Measurements from ENCODE around the gene TMEM123. TPM values are rescaled to one million over a fixed set of nuclear protein-coding genes. Genes with fewer than 3 reads are reported as not detected.

Gene TMEM123
- total RNA-seq, 1 donor from 2014 or later = 75.9 TPM

DNA sequence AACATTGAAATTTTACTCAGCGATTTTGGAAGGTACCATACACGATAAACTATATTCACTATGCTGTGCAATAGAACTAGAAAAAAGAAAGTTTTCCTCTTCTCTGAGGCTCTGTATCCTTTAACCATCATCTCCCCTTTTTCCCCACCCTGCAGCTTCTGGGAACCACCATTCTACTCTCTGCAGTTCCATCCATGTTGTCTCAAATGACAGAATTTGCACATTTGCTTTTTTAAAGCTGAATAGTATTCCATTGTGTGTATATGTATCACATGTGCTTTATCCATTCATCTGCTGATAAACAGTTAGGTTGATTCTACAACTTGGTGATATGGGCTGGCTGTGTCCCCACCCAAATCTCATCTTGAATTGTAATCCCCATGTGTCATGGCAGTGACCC, 21.2 kb downstream of the TMEM123 start:
- ATAC-seq (no peak), DNase-seq (no peak)
- intact Hi-C loops (cut with micrococcal nuclease) = no loop called here

DNA sequence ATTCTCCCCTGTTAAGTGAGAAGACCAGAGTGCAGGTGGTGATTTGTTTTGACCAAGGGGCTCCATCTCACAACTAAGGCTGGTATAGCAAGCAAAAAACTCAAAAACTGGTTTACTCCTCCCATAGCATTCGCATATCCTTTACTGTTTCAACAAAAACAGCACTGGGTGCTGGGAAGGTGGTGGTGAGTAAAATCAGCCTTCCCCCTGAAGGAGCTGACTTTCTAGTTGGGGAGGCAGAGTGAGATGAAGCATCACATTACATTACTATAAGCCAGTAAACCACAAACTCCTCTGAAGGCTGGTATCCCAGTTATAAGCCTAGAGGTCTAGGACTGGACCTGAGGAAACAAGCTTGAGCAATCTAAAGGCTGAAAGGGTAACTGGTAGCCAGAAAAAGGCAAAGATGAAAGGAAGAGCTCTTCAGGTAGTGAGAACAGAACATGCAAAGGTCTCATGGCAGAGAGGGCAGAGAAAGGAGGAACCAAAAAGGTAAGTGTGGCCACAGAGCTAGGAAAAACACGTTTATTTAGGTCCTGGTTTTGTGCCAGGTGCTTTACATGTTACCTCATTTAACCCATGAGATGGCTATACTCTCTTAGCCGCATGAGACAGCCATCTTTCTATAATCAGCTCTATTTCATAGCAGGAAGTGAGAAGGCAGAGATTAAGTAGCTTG, 22.3 kb downstream of the TMEM123 start:
- ATAC-seq = no peak
- DNase-seq = no peak
- intact Hi-C loops (cut with micrococcal nuclease) = no loop called here

DNA sequence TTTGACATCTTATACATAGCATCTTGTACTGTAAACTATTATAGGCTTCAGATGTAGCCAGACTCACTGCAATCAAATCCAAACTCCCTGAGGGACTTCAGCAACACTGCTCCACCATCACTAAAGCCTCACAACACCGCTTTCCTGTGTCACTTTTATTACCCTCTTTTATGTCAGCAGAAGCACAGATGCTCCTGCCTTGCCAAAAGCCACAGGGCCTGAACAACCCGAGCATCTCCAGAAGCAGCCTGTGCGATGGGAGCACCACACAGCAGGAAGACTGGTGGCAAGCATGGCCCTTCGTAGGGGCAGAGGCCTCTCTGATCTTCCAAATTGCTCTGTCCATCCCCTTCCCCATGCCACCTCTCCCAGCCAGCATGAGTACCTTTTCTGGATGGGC, 22.9 kb downstream of the TMEM123 start:
- DNase-seq (no peak), ATAC-seq (no peak)
- intact Hi-C loops (cut with micrococcal nuclease) = no loop called here

DNA sequence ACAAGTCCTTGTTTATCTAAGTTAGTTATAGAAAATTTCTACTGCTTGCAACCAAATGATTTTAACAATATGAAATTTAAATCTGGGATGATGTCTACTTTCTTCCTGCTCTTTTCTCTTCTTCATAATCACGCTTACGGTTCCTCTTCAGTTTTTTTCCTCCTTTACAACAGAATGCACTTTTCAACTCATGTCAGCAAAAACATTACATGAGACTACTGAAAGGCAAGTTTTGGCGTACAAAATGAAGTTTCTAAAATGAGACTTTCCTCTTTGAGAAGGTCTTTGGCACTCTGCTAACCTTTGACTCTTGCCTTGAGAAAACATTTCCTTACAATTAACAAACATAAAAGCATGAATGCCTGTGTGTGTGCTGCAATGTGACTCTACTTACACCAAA, 23.3 kb downstream of the TMEM123 start:
- intact Hi-C loops (cut with micrococcal nuclease) = no loop called here
- no peak for DNase-seq
- ATAC-seq = no peak

DNA sequence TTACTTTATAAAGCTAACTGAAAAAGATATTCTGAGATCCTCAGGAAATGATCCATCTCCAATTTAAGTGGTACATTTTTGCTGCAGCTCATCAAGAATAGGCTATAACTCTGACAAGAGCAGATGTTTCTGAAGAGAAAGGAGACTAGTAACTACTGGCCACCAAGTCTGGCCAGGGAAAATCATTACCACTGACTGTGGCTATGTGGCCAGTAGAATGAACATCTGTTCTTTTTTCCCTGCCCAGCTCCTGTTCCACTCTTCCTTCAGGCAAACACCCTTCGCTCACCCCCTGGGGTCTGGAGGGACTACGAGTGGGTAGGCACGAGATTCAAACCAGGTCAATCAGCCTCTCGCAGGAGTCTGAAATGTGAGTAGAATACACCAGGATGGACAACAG, 23.9 kb downstream of the TMEM123 start:
- no peak for ATAC-seq
- intact Hi-C loops (cut with micrococcal nuclease) = no loop called here
- no peak for DNase-seq

DNA sequence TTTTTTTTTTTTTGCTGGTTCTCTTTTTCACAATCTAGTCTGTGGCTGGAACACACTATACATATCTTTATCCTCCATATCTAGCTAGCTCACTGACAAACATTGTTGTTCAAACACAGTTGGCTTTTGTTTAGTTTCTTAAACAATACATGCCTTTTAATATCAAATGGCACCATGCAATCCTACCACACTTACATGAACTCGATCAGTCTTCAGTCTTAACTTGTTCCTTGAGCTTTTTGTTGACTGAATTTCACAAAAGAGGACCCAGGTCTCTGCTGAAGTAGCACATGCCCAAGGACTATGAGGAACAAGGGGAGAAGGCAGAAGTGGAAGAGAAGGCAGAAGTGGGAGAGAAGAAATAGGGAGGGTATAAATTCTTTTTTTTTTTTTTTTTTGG, 25.5 kb downstream of the TMEM123 start:
- peak; percentile 24 for ATAC-seq
- intact Hi-C loops (cut with micrococcal nuclease) = no loop called here
- DNase-seq = no peak

DNA sequence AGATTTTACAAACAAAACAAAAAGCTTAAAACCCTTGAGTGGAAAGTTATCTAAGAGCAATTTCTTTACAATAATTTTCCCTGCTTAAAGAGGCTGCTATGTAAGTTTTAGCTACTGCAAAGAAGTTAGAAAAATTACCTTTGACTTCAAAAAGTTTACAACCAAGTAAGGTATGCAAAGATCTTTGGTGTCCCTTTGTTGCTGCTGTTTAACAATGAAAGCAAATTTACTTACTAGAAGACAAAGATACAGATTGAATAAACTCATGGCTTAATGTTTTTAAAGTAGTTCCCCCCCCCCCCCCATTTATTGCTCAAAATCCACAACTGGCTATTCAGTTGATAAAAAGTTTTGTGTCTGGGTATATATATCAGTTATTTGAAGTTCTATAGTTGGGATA, 26.0 kb downstream of the TMEM123 start:
- DNase-seq (no peak), ATAC-seq (no peak)
- intact Hi-C loops (cut with micrococcal nuclease) = no loop called here

DNA sequence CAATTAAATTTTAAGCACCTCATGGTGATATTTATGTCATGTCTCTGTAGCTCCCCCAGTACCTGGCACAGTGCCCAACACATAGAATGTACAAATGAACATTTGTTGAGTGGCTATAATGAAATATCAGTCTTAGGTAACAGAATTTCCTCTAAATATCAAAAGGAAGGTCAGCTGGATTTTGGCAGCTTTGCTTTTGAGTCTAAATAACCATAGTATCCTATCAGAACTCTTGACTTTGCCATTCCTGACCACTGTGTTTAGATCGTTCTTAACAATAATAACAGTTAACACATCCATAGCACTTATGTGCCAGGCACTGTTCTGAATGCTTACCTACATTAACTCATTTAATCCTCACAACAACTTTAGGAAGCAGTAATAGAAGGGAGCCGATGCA, 26.6 kb downstream of the TMEM123 start:
- intact Hi-C loops (cut with micrococcal nuclease) = no loop called here
- DNase-seq = no peak
- no peak for ATAC-seq

DNA sequence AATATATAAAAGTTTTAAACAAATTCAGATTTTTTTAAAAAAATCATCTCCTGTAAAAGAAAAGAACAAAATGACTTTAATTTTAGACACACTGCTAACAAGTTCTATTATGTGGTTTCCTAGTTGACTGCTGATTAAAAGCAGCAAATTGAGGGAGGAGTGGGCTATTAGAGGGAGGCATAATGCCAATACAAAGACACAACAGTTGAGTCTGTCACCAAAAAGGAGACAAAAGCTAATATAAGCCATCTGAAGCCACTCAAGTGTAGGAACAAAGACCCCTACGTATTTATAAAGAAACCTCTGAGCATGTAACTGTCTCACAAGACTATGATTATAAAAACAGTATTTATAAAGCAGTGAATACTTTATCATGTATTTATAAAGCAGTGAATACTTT, 28.6 kb downstream of the TMEM123 start:
- ATAC-seq (no peak), DNase-seq (no peak)
- intact Hi-C loops (cut with micrococcal nuclease) = no loop called here

DNA sequence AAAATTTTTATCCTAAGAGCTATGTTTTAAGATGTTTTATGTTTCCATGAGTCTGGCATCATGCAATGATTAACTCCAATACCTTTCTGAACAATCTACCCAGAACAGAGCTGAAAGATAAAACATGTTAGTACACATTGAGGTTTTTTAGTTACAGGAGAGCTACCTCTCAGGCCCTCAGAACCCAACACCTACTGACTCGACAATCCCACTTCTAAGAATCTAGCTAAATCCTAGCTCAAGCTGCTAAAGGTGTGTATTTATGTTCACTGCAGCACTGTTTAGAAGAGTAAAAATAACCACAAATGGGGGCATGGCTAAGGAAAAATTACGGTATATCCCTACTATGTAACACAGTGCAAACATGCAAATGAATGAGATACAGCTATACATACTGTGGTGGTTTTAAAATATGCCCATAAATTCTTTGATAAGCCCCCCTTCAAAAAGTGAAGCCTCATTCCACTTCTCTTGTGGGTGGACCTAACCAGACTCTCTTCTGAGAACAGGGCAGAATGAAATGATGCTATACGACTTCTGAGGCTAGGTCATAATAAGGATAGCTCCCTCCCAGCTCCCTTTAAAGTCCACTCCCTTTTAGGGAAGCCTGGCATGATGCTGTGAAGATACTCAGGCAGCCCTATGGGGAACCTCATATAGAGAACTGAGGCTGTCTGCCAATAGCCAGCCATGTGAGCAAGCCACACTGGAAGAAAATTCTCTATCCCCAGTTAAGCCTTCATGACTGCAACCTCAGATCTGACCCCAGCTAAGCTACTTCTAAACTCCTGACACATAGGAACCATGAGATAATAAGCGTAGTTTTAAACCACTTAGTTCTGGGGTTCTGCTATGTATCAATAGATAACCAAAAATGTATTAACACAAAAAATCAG, 29.5 kb downstream of the TMEM123 start:
- intact Hi-C loops (cut with micrococcal nuclease) = no loop called here
- DNase-seq (no peak), ATAC-seq (peak; percentile 50)

DNA sequence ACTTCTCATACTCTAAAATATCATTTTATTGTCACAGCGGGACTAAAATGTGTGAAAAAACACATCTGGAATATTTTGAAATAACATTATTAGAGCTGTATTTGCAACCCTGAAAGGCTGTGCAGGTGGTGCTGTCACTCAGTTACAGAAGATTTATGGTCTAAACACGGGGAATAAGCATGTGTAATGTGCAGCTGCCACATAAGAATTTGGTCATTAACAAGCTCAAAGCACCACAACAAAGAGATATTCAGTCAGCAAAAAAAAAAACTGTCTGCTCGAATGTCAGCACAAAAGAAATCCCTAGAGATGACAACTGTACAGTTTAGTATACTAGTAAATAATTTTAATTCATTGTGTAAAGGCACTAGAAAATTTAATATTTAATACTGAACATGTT, 31.3 kb downstream of the TMEM123 start:
- ATAC-seq (no peak), DNase-seq (no peak)
- intact Hi-C loops (cut with micrococcal nuclease) = no loop called here

DNA sequence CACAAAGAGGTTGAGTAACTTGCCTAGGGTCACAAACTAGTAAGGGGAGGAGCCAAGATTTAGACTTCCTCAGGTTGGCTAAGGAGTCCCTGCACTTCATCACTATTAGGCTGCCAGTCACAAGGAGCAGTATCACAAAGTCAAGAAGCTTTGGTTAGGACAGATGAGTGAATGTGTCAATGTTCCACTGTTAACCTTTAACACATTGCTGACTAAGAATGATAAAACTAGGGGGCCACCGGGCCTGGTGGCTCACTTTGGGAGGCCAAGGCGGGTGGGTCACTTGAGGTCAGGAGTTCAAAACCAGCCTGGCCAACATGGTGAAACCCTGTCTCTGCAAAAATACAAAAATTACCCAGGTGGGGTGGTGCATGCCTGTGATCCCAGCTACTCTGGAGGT, 32.0 kb downstream of the TMEM123 start:
- no peak for DNase-seq
- ATAC-seq = no peak

DNA sequence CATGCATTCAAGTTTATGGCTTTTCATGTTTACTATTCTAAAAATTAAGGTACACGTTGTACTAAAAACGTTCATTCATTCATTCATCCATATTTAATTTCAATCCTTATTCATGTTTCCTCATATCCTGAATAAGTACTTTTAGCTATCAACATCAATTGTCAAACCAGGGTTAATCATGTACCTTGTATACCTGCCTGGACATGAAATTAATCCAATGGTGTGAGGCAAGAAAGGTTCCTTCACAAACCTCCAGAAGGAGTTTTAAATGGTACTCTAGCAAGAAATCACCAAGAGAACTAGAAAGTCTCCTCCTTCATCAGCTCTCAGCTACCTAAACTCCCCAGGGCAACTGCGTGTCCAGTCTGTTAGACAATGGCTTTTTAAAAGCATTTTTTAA, 33.4 kb downstream of the TMEM123 start:
- ATAC-seq (no peak), DNase-seq (no peak)
- intact Hi-C loops (cut with micrococcal nuclease) = no loop called here

More for the DNA sequence above, 32.0 kb downstream of the TMEM123 start:
- intact Hi-C loops (cut with micrococcal nuclease) = no loop called here

DNA sequence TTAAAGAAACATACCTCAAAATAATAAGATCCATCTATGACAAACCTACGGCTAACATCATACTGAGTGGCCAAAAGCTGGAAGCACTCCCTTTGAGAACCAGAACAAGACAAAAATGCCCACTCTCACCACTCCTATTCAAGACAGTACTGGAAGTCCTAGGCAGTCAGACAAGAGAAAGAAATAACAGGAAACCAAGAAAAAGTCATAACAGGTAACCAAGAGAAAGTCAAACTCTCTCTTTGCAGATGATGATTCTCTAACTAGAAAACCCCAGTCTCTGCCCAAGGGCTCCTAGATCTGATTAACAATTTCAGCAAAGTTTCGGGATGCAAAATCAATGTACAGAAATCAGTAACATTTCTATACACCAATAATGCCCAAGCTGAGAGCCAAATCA, 35.6 kb downstream of the TMEM123 start:
- ATAC-seq (no peak), DNase-seq (no peak)
- intact Hi-C loops (cut with micrococcal nuclease) = no loop called here

DNA sequence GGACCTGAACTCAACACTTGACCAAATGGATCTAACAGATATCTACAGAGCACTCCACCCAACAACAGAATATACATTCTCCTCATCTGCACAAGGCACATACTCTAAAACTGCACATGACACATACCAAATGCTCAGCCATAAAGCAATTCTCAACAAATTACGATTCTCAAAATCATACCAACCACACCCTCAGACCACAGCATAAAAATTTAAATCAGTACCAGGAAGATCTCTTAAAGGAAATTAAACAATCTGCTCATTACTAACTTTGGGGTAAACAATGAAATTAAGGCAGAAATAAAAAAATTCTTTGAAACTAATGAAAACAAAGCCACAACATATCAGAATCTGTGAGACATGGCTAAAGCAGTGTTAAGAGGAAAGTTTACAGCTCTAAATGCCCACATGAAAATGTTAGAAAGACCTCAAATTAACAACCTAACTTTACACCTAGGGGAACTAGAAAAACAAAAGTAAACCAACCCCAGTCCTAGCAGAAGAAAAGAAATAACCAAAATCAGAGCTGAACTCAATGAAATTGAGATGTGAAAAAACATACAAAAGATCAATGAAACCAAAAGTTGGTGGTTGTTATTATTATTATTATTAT, 37.2 kb downstream of the TMEM123 start:
- ATAC-seq (no peak), DNase-seq (no peak)
- intact Hi-C loops (cut with micrococcal nuclease) = no loop called here

DNA sequence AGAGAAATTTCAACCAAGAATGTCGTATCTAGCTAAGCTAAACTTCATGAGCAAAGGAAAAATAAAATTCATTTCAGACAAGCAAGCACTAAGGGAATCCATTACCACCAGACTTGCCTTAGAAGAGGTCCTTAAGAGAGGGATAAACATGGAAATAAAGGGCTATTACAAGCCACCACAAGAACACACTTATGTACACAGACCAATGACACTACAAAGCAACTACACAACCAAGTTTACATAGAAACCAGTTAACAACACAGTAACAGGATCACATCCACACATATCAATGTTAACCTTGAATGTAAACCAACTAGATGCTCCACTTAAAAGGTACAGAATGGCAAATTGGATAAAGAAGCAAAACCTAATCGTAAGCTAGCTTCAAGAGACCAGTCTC, 38.0 kb downstream of the TMEM123 start:
- no peak for ATAC-seq
- DNase-seq = no peak
- intact Hi-C loops (cut with micrococcal nuclease) = no loop called here

DNA sequence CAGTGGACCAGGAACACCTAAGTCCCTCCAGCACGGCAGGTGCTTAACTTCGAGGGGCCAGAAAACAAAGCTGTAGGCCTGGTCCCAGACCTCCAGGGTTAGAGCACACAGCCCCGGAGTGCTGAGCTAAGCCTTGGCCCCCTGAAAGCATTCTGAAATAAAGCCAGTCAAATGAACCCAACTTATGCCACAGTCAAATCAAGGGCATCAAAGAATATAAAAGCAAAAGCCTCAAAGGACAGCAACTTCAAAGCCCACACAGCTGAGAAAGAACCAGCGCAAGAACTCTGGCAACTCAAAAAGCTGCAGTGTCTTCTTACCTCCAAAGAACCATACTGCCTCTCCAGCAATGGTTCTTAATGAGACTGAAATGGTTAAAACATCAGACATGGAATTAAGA, 39.1 kb downstream of the TMEM123 start:
- intact Hi-C loops (cut with micrococcal nuclease) = no loop called here
- DNase-seq (no peak), ATAC-seq (no peak)

DNA sequence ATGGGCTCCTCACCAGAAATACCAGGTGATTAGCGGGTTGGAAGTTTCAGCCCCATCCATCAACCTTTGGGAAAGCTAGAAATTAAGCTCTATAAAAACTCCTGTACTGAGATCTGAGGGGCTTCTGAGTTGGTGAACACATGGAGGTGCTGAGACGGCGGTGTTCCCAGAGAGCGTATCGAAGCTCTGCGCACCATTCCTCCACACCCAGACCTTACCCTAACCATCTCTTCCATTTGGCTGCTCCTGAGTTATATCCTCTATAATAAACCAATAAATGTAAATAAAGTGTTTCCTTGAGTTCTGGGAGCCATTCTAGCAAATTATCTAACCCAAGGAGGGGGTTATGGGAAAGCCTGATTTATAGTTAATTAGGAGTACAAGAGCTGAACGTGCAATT, 41.4 kb downstream of the TMEM123 start:
- DNase-seq (no peak), ATAC-seq (no peak)
- intact Hi-C loops (cut with micrococcal nuclease) = no loop called here

DNA sequence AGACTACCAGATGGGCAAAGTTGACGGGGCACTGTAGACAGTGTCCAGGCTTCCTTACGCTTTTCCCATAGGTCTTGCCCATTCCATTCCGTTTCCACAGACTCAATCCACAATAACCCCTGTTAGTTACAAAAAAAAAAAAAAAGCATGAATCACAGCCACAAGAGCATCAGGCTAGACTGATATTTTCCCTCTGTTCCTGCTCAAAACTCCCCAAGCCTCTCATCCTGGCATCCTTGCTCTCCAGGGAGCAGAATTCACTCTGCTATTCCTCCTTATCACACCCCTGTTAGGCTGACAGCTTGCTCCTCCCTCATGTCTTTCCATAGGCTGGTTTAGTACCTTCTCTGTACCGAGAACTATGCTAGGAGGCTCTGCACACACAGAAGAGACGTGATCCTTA, 42.2 kb downstream of the TMEM123 start:
- ATAC-seq (peak; percentile 47), DNase-seq (no peak)
- intact Hi-C loops (cut with micrococcal nuclease) = no loop called here

DNA sequence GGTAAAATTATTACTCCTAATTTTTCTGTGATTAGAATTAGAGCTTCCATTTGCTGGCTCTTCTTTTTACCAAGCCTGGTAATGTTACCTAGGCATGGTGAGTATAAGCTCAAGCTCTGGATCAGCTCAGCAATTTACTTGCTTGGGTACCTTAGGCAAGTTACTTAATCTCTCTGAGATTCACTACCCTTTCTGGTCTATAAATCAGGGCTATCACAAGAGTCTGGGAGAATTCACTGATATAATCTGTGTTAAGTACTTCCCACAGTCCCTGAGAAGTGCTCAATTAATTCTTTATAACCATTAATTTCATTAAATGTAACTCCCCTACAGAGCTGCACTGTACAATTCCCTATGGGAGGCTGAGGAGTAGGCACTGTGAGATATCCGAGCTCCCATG, 44.2 kb downstream of the TMEM123 start:
- intact Hi-C loops (cut with micrococcal nuclease) = no loop called here
- ATAC-seq (no peak), DNase-seq (no peak)

DNA sequence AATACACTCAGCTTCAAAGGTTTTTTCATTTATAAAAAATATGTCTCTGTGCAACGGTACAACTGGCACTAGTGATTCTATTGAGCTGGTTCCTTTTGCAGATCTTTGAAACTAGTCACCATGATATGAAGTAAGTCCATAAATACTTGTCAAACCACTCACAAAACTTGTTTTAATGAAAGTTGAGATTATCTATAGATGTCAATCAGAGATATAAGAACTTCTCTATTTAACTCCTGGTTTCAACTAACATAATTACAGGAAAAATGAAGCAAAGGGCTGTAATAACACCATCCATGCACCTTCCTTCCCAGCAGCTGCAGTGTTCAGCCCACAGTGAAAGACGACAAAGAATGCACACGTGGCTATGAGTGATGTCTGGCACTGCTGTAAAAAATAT, 44.7 kb downstream of the TMEM123 start:
- DNase-seq (no peak), ATAC-seq (no peak)
- intact Hi-C loops (cut with micrococcal nuclease) = no loop called here

All from left ventricle myocardium superior (tissue), 1 donor.